Measurements from ENCODE around the gene VWA1.
"Not testable (repeated sequence)": the region's sequence is repeated elsewhere in the genome, so short reads cannot be mapped to it uniquely, and the experiment has no call there.

Gene VWA1

GRCh38 chr1:1406101-1406820, 29.2 kb upstream of the VWA1 start:
- DNase-seq, result no peak

DNA sequence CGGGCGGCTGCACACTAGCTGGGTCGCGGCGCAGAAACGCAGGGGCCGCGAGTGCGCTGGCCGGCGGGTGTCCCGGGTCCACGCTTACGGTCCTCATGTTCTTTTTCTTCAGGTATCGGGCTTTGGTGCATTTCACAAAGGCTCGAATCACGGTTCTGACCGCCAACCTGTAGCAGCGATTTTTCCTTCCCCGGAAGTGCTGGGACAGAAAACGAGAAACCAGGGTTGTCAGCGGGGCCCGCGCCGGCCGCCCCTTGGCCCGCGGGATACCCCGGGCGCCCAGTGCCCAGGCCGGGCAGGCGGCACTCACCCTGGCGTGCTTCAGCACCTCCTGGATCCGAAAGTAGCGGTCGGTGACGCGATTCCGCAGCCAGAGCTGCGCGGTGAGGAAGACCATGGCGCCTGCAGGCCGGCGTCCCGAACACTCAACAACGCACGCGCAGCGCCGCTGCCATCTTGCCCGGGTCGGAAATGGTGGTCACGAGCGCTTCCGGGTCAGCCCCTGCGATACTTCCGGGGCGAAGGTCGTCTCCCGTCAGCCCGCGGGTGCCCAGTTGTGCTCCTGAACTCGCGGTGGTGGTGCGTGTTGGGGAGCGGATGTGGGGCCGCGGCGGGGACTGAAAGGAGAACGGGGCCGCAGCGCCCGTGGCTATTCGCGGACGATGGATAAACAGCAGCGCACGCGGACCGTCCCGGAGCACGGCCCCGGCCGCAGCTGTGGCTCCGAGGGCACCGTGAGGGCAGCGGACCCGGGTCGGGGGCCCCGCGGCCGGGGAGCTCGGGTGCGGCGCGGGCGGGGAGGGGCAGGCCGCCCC, 28.5 kb upstream of the VWA1 start, which contains the start of gene MRPL20:
MRPL20 (minus strand) TSS at position 473 of the 815 bp plus-strand sequence; CDS start at position 397, 76 bp downstream.
- peak; percentile 97 for DNase-seq

DNA sequence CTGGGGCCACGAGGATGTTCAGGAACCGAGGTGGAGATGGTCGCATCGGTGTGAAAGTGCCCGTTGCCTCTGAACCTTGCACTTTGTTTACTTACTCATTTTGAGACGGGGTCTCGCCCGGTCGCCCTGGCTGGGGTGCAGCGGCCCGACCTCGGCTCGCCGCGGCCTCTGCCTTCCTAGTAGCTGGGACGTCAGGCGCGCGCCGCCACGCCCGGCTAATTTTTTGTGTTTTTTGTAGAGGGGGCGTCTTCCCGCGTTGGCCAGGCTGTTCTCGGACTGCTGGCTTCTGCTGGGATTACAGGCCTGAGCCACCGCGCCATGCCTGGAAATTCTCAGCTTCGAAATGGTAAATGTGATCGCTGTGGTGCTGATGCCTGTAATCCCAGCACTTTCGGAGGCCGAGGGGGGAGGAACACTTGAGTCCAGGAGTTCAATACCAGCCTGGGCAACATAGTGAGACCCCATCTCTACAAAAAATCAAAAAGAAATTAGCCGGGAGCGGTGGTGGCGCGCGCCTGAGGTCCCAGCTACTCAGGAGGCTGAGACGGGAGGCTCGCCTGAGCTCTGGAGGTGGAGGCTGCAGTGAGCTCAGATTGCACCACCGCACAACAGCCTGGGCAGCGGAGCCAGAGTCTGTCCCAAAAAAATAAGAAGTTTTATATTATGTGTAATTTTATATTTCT, 27.7 kb upstream of the VWA1 start:
- no peak for DNase-seq

DNA sequence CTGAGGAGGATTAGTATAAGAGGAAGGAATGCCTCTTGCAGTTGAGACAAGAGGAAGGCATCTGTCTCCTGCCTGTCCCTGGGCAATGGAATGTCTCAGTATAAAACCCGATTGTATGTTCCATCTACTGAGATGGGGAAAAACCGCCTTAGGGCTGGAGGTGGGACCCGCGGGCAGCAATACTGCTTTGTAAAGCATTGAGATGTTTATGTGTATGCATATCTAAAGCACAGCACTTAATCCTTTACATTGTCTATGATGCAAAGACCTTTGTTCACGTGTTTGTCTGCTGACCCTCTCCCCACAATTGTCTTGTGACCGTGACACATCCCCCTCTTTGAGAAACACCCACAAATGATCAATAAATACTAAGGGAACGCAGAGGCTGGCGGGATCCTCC, 25.3 kb upstream of the VWA1 start:
- DNase-seq, result not testable (repeated sequence)

GRCh38 chr1:1411626-1412025, 23.9 kb upstream of the VWA1 start:
- DNase-seq, result no peak

DNA sequence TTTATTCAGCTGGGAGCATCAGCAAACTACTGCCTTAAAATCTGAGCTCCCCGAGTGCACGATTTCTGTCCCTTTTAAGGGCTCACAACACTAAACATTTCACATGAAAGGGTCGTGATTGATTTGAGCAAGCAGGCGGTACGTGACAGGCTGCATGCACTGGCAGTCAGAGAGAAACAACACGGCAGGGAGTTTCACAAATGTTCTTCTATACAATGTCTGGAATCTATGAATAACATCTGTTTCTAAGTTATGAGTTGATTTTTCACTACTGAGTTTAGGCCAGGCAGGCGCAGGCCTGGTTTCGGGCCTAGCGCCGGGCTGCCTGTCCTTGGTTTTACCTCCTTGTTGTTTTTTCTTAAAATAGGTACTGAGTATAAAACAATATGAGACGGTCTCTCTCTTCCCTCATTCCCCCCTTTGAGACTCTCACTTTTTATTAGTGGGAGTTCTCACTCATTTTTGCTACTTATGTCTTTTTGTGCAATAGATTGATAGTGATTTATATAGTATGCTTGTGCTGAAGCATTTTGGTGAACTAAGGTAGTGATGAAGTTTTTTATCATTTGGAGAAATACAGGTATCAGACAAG, 23.1 kb upstream of the VWA1 start:
- DNase-seq, result peak; percentile 56

GRCh38 chr1:1415751-1416150, 19.7 kb upstream of the VWA1 start:
- no peak for DNase-seq

DNA sequence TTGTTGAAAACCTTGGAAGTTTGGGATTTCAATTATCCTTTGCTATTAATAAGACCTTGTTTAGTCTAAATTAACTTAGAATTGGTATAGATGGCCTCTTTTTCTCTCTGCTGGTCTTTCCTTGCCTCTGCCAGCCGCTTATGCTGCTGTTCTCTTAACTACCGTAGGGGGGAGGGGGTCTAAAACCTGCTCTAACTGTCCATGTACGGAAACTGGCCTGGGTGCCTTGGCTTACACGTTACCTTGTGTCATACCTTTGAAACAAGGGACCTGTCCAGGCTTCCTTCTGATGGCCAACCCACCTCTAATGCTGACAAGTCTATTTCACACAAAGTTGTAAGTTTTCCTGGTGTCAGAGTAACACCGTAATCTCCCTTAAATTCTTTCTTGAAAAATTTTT, 18.1 kb upstream of the VWA1 start:
- DNase-seq, result not testable (repeated sequence)

DNA sequence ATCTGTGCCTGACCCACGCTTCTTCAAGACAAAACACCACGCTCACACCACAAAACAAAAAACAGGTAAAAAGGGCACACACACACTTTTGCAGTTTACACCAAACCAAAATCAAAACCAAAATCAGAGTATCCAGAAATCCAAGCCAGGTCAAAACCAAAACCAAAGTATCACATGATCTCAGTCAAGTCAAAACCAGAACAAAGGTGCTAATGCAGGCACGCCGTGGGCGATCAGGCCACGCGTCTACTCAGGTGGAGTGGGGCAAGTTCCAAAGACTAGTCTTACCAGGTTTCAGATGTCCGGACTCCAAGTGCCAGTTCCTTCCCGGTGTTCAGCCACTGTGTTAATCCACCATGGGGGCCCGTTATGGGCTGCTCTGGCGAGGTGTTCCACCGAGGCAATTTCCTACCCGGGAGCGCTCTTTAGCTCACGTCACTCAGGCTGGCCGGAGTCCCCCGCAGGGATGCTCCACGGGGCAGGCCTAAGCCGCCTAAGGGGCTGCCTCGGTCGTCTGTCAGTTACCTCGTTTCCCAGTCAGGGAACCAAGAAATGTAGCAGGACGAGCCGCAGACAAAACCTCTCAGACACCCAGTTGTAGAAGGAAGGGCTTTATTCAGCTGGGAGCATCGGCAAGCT, 17.5 kb upstream of the VWA1 start:
- DNase-seq, result not testable (repeated sequence)

DNA sequence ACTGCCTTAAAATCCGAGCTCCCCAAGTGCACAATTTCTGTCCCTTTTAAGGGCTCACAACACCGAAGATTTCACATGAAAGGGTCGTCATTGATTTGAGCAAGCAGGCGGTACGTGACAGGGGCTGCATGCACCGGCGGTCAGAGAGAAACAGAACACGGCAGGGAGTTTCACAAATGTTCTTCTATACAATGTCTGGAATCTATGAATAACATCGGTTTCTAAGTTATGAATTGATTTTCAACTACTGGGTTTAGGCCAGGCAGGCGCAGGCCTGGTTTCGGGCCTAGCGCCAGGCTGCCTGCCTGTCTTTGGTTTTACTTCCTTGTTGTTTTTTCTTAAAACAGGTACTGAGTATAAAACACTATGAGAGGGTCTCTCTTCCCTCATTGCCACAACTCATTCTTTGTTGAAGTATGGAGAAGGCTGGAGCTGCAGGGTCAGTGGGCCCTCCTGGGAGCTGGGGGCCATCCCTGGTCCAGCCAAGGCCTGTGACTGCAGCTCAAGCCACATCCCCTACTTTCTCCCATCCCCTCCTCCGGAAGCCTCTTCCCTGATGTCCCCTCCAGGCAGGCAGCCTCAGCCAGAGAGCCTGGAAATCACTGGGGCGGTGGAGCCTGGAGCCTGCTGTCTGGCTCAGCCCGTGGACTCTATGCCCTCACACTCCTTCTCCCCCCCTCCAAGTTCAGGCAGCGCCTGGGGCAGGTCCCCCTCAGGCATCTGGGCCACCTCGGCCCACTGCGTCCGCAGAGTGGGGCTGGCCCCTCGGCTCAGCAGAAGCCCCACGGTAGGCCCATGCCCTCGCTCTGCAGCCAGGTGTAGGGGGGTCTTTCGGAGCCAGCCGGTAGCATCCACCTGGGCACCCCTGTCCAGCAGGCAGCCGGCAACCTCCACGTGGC, 16.8 kb upstream of the VWA1 start:
- no peak for DNase-seq

DNA sequence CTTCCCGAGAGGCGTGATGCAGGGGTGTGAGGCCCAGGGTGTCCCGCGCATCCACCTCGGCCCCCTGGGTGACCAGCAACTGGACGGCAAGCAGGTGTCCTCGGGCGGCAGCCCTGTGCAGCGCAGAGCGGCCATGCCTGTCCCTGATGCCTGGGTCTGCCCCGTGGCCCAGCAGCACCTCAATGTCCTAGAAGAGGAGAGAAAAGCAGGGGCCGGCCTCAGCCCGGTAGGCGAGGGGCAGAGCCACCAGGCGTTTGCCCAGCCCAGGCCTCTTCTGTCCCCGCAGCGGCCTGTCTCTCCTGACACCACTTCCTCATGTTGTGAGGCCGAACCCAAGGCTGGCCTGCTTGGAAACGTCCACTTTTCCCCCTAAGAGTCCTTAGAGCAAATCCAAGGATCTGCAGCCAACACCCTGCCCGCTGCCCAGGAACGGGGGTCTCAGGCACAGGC, 16.1 kb upstream of the VWA1 start:
- DNase-seq, result no peak

- DNase-seq, result no peak
These were observed 15.5 kb upstream of the VWA1 start for GRCh38 chr1:1419813-1420653.

- DNase-seq, result no peak
These were observed 14.8 kb upstream of the VWA1 start for GRCh38 chr1:1420654-1421141.

DNA sequence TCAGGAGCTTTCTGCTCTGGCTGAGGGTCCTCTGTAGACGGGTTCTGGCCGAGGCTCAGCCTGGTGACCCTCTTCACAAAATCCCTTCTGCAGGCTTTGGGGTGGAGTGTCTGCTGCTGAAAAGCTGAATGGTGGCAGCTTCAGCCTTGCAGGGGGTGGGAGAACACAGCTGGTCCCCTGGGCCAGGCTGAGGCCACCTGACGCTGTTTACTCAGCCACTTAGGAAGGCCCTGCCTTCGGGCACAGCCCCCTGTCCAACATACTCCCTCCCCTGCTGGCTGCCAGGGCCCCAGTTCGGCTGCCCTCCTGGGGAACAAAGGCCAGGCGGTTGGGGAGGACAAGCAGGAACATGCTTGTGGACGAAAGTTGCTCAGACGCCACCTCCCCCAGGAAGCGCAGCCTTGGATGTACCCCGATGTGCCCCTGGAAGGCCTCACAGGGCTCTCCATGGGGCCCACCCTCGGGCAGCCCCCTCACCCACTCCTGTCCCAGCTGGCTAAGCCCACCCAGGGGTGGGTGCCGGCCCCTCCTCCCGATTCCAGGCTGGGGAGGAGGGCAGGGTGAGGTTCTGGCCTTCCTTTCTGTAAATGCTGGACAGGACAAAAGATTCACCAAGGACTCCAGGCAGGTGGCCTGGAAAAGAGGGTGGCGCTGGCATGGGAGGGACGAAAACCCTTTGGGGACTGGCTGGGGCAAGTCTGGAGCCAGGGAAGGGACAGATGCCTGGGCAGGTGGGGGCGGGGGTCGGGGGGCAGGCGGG, 14.2 kb upstream of the VWA1 start, which contains the start of gene ANKRD65:
ANKRD65 (minus strand) TSS at position 130 of the 760 bp plus-strand sequence. CDS start 271 bp downstream, outside the sequence.
- DNase-seq, result no peak

GRCh38 chr1:1421907-1422464, 13.5 kb upstream of the VWA1 start:
- DNase-seq, result no peak

- no peak for DNase-seq
These were observed 12.8 kb upstream of the VWA1 start for GRCh38 chr1:1422465-1423244.

- no peak for DNase-seq
These were observed 12.3 kb upstream of the VWA1 start for GRCh38 chr1:1423245-1423597.

DNA sequence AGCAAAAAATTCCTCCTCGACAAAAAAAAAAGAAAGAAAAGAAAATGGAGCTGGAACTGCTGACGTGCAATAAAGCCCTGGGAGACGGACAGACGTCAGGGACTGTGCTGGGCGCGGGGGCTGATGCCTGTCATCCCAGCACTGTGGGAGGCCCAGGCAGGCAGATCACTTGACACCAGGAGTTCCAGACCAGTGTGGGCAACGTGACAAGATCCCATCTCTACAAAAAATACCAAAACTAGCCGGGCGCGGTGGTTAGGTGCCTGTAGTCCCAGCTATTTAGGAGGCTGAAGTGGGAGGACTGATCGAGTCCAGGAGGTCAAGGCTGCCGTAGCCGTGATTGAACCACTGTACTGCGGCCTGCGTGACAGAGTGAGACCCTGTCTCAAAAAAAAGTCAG, 10.8 kb upstream of the VWA1 start:
- DNase-seq, result no peak

GRCh38 chr1:1425426-1425752, 10.1 kb upstream of the VWA1 start:
- DNase-seq, result no peak
